Astrocyte (in vitro differentiated cells and primary cell): Measurements from ENCODE around the gene SBK3.

Experiments
- CTCF ChIP-seq: IDR thresholded peaks from 2 replicates; pipeline ENCODE4 v1.5.1; 2011; ENCODE audit warnings: low read depth, mild to moderate bottlenecking, inconsistent platforms, low read length, moderate library complexity; ENCODE audit not compliant: insufficient read depth
- EZH2 ChIP-seq: IDR thresholded peaks from 2 replicates; pipeline ENCODE4 v1.6.1; 2012; ENCODE audit warnings: mild to moderate bottlenecking, low read length, inconsistent platforms; ENCODE audit not compliant: insufficient read depth

GRCh38 chr19:55576746-55577145 lies 31.4 kb upstream of the SBK3 start:
- no peak for TF ChIP-seq CTCF
- no peak for TF ChIP-seq EZH2
